Inferior parietal cortex (tissue), 1 donor: ENCODE measurements around the gene NHSL1.
A peak's percentile ranks its signal among the peaks of the same experiment; 100 is the strongest.

Experiments used
- DNase-seq: peaks from one replicate; pipeline ENCODE4 v3.0.0-alpha.2; 2016; ENCODE audit errors: extremely low spot score

Gene NHSL1

DNA sequence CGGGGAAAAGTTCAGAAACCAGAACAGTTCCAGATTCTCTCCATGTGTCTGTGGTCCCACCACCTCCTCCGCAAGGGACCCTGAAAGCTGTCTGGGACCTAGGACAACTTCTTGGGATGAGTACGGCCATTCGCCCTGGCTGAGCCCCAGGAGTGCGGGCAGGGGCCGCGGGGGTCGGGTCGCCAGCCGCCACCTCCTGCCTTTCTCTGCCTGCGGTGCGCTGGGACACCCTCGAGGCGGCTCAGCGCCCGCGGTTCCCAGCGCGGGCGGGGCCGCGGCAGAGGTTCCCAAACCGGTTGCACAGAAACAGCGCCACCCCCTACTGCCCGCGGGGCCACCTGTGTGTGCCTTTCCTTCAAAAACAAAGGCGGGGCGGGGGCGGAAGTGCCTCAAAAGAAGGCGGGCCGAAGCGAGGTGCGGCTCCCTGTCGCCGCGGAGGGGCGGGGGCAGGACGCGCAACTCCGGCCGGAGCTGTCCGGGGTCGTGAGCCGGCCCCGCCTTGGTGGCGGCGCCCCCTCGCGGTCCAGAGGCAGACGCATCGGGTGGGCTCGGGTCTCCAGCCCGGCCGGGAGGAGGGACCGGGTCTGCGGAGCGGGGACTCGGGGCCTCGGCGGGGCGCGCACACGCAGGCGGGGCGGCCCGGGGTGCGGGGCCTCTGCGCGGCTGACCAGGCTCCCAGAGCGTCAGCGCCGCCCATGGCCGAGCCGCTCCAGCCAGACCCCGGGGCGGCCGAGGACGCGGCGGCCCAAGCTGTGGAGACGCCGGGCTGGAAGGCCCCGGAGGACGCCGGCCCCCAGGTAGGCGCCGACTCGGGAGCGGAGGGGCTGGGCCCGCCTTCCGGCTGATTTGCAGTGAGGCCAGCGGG, 95.3 kb downstream of the NHSL1 start, which contains the start of gene HEBP2:
Gene HEBP2 (plus strand): TSS at position 423 of the 865 bp plus-strand sequence. CDS start 273 bp downstream, at position 696.
- peak; percentile 64 for DNase-seq

DNA sequence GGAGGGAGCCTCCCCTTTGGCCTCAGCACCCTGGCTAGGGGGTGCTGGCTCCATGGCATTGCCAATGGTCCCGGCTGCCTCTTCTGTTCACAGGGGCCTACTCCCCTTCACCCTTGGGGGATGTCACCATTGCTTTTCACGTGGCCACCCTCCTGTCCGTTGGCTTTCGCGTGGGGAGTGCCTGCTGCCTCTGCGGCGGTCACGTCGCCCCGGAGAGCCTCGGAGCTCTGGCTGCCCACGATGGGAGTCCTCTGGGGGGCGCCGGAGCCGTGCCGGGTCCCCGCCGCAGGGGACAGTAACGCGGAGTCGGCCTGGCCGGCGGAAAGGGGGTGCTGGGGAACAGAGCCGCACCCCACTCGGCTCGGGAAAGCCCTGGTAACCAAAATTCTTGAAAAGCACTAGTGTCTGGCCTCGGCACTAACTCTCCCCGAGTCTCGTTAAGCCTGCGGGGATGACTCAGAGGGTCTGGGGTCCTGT, 95.9 kb downstream of the NHSL1 start:
- DNase-seq: no peak

DNA sequence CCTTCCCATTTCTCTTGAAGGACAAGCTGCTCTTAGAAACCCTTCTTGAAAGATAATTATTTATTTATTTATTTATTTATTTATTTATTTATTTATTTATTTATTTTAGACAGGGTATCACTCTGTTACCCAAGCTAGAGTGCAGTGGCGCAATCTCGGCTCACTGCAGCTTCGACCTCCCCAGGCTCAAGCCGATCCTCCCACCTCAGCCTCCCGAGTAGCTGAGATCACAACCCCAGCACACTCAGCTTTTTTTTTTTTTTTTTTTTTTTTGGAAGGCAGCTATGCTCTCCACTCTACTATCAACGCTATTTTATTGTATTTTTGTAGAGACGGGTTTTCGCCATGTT, 96.5 kb downstream of the NHSL1 start:
- DNase-seq: no peak

DNA sequence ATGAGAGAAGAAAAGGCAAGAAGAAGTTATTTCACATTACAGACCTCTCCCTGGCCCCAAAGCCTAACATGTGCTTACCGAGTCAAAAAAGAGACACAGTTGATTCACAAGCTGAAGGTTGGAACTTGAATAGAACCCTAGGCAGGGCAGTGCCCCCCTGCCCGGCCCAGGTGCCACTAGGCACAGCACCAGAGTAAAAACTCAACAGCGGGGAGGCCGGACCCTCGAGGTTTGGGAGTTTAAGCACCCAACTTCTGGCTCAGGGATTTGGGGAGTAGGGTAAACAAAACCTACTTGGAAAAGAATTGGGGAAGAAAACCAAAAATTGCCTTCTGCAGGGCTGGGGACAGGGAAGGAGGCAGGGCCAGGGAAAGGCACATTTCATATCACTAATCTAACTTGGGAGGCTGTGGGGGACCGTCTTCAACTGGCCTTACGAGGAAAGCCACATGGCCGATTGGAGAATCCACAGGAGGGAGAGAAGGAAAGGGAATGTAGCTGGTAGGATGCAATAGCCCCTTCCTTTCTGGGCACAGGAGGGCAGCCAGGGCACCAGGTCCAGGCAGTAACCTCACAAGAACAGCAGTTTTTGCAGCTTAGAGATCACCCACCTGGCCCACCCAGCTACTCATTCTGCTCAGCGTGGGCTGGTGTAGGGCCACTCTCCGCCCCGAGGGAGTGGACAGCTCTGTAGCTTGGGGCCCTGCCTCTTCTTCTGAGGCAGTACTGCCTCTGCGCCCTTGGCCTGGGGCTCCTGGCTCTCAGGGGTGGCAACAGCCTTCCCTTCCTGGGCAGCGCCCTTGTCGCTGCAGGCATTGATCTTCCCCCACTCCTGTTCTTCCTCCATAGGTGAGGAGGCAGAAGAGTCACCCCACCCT, 97.1 kb downstream of the NHSL1 start:
- no peak for DNase-seq

DNA sequence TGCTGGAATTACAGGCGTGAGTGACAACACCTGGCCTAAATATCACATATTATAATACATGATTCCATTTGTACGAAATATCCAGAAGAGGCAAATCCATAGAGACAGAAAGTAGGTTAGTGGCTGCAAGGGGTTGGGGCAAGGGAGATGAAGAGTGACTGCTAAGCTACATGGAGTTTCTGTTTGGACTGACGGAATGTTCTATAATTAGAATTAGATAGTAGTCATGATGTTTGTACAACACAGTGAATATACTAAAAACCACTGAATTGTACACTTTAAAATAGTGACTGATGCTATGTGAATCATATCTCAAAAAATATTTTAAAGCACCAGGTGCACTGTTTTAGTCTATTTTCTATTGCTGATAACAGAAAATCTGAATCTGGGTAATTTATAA, 99.0 kb downstream of the NHSL1 start:
- no peak for DNase-seq

DNA sequence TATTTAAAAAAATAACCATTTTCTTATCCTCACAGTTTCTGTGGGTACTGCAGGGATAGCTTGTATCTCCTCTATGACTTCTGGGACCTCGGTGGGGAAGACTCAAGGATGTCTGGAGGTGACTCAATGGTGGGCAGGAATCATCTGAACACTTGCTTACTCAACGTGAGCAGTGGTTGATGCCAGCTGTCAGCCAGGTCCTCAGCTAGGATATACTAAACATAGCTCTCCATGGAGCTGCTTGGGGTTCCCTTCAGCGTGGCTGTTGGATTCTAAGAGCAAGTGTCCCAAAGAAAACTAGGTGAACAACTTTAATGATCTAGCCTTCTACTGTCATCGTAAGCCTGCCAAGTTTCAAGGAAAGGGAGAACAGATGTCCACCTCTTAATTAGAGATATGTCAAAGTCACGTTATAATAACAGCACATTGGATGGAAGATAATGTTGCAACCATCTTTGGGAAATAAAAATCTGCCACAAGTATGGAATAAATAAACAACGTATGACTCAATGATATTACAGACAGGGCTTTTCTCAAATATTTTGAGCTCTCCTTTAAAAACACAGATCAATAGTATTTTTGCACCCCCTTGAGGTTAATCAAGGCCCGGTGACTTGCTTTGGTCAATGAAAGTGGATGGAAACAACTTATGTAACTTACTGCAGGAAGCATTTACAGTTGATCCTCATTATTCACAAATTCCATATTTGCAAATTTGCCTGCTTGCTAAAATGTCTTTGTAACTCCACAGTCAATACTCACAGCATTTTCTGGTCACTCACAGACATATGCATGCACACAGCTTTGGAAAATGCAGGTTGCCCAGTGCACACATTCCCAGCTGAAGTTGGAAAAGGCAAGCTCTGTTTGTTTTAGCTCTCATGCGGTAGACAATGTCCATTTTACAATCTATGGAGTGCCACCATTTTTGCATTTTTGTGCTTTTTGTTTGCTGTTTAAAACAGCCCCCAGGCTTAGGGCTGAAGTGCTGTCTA, 101.9 kb downstream of the NHSL1 start:
- no peak for DNase-seq

DNA sequence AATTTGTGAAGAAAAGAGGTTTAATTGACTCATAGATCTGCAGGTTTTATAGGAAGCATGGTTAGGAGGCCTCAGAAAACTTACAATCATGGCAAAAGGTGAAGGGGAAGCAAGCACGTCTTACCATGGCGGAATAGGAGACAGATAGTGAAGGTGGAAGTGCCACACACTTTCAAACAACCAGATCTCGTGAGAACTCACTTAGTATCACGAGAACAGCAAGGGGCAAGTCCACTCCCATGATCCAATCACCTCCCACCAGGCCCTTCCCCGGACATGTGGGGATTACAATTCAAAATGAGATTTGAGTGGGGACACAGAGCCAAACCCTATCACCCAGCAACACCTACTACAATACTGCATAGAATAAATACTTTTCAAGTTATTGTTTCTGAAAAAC, 102.6 kb downstream of the NHSL1 start:
- DNase-seq: no peak

DNA sequence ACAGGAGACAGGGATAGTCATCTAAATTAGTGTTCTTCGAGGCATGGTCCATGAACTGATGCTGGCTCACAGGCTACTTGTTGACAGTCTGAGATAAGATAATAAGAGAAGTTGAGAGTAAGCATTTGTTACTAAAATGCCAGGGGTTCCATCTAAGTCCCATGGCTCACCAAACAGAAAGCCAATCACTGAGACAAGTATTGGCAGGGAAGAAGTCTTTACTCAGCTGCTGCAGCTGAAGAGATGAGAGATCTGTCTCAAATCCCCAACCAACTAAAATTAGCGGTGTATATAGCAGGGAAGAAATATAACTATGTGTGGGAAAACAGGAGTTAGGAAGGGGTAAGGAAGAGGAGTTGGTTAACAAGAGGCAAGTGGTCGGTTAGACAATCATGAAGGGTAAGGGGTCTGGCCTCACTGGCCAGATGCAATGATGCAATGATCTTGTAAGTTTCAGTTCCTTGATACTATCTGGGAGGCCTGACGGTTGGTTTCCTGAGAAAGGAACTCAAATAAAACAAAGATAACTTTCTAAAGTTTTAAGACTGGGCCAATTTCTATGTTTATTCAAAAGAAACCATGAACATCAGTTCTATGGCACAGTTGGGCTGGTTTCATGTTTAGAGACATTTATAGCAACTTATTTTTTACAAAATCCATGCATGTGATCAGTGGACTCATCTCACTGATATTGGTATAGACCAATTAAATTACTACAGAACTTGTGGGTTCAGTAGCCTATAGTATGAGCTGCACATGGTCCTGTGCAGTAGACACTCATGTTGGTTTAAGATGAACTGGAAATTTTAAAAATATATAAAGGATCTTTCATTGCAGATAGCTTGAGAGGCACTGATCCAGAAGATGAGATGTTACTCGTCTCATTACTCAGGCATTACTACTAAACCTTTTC, 105.2 kb downstream of the NHSL1 start:
- DNase-seq: no peak

DNA sequence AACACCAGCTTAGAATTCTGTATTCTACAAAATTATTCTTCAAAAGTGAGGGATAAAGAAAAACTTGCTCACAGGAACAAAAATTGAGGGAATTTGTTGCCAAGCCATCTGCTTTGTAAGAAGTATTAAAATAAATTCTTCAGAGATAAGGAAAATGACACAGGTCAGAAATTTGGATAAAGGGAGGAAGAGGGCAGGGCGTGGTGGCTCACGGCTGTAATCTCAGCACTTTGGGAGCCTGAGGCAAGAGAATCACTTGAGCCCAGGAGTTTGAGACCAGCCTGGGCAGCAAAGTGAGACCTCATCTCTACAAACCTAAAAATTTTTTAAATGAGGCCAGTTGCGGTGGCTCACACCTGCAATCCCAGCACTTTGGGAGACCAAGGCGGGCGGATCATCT, 109.7 kb downstream of the NHSL1 start:
- no peak for DNase-seq

DNA sequence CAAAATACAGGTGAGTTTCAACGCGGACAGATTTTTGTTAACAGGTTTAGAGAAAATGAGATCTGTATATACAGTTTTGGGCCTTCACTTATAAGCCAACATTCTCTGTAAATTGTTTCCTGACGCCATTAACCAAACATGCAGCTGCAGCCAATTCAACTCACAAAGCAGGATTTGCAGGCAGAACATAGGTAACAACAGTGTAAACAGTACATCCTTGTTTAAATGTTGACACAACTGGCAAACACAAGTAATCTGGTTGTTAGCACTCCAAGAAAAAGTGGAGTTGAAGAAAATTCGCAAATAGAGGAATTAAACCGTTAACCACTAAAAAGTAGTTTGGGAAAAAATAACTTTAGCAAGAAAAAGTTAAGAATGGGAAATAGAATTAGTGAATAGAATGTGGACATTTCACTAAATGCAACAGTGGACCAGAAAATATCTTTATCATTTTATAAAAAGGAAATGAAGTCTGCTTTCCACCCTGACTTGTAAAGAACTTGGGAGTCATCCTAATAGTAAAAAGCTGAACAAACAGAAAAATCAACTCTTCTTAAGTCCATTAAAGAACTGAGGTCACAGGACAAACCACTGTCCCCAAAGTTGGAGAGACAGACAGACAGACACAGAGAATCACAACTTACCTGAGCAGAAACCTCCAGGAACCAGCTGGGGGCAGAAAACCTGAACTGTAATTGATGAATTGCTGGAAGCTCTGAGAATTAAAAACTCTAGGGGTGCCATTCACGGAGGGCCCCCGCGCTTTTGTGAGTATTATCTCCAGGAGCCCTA, 111.5 kb downstream of the NHSL1 start:
- no peak for DNase-seq

DNA sequence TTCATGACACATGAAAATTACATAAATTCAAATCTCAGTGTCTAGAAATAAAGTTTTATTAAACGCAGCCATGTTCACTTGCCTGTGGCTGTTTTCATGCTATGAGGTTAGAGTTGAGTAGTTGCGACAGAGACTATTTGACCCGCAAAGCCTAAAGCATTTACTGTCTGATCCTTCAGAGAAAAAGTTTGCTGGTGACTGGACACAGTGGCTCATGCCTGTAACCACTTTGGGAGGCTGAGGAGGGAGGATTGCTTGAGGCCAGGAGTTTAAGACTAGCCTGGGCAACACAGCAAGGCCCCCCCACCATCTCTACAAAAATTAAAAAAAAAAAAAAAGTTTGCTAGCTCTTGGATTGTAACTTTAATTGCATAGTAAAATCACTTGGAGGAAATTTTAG, 112.4 kb downstream of the NHSL1 start:
- DNase-seq: no peak

DNA sequence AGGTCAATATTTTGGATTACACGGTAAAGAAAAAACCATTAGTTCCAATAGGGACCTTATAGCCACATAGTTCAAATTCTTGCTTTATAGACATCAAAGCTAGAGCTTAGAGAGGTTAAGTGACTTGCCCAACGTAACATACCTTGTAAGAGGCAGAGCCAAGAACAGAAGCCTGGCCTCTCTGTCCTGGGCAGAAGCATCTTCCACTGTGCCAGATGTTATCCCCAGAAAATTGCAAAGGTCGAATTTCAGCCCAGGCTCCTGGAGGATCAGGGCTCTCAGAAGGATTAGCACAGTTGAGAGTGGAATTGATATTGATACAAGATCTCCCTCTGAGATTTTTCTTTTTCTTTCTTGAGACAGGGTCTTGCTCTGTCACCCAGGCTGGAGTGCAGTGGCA, 115.5 kb downstream of the NHSL1 start:
- no peak for DNase-seq

DNA sequence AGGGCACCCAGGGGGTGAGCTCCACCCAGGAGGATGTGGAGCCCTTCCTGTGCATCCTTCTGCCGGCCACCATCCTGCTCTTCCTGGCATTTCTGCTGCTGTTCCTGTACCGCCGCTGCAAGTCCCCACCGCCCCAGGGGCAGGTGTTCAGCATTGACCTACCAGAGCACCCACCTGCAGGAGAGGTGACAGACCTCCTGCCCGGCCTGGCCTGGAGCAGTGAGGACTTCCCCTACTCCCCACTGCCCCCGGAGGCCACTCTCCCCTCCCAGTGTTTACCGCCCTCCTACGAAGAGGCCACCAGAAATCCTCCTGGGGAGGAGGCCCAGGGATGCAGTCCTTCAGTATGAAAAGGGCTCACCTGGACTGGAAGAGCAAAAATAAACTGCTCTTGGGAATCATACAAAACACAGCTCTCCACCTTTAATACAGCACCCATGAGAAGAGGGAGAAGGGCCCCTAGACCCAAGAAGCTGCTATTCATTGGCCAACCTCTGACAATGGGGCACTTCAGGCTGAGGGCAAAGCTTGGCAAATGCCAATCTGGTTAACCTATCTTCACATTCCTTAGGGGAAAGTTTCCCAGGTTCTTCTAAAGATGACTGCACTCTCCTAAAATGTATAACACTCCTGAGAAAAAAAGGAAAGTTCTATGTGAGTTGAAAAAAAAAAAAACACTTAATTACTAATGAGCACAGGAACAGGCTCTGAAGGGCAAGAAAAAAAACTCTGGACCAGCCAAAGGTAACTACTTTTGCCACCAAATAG, 116.6 kb downstream of the NHSL1 start:
- no peak for DNase-seq

DNA sequence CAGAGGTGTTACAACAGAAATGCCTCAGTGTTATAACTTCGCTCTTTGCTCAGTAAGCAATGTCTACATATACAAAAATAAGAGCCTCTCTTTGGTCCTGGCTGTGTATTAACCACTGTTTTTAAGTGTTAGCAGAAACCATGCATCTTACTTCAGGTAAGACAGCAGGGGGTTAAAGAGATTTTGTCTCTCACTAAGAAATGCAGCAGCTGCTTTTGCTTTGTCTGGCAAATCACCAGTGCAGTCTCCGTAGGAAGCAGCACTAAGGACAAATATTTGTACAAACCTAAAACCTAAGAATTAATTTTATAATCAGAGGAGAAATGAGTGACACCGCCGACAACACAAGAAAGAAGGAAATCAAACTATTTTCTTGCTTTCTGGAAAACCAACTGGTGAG, 120.8 kb downstream of the NHSL1 start:
- DNase-seq: no peak

DNA sequence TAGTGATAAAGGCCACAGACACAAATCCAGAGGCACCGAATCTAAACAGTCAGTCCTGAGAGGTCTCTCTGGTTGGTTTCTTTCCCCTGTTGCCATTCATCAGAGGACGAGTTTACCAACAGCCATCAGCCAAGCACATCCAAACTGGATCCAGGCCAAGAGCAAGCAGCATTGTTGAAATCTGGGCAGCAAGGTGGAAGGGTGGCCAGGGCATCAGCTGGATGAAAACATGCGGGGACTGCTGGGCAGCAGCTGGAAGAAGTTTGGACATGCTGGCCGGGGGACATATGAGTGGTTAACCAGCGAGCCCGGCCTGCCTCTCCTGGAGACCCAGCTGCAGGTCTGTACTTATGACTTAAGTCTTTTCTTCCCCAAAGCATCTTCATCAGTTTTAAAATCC, 121.5 kb downstream of the NHSL1 start, which contains the start of gene SMIM28:
Gene SMIM28 (plus strand): TSS at position 62 of the 400 bp plus-strand sequence. CDS start 168 bp downstream, at position 230.
- DNase-seq: no peak

DNA sequence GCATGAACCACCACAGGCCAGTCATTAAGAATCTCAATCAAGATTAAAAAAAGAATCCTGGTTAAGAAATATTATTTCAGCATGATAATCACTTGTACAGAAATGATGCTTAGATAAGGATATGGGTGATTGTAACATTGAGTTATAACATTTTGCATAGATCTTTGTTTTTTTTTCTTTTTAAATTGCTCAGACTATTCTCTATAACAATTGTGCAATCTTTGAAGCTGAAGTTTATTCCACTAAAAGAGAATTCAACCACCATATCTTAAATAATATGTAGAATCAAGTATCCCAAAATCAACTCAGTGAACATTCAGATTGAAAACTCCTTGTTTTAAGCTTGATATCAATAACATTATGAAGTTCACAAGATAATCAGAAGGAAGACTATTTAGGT, 122.3 kb downstream of the NHSL1 start:
- no peak for DNase-seq

DNA sequence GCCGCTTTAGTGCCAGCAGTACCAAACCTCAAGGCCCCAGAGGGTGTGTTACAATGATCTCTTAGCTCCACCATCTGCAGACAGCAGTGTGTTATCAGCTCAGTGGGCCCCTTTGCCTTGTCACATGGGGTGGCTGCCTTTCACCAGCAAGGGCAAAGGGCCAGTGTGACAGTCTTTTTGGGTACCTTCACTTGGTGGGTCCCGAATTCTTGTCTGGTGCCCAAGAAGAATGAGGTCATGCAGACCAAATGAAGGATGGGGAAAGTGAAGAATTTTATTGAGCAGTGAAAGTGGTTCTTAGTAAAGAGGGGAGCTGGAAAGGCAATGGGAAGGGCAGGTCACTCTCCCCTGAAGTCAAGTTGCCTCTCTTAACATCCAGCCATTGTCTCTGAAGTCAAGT, 124.5 kb downstream of the NHSL1 start:
- no peak for DNase-seq

DNA sequence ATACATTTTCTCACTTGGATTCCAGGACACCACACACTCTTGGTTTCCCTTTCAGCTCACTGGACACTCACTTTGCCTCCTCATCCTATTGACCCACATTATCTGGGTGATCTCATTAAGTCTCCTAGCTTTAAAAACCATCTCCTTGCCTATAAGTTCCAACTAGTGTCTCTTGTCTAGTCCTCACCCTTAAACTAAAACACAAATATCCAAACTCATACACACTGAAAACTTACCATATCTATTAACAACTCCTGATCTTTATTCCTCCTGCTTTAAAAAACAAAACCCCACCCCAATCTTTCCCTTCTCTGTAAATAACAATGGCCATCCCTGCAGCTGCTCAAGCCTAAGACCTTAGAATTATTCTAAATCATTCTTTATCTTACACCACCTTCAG, 125.1 kb downstream of the NHSL1 start:
- no peak for DNase-seq
